HUES64 (cell line): ENCODE data around the gene LCORL.
"Not testable (repeated sequence)": the region's sequence is repeated elsewhere in the genome, so short reads cannot be mapped to it uniquely, and the experiment has no call there.

Experiments
- H3K27ac ChIP-seq: 2 replicates; pipeline ENCODE4 v1.7.0; 2013; ENCODE audit warnings: low read depth, low read length, inconsistent platforms
- H3K27me3 ChIP-seq: 2 replicates; pipeline ENCODE4 v1.6.1; 2013; ENCODE audit warnings: mild to moderate bottlenecking, low read length; ENCODE audit not compliant: insufficient read depth
- H3K36me3 ChIP-seq: 2 replicates; pipeline ENCODE4 v1.6.1; 2013; ENCODE audit warnings: mild to moderate bottlenecking, low read length; ENCODE audit not compliant: insufficient read depth
- H3K4me1 ChIP-seq: 2 replicates; pipeline ENCODE4 v1.6.1; 2013; ENCODE audit warnings: mild to moderate bottlenecking, low read length, moderate library complexity; ENCODE audit not compliant: insufficient read depth
- H3K4me3 ChIP-seq: 2 replicates; pipeline ENCODE4 v1.5.1; 2013; ENCODE audit warnings: mild to moderate bottlenecking, low read length, moderate library complexity
- H3K9ac ChIP-seq: 2 replicates; pipeline ENCODE4 v1.6.1; 2013; ENCODE audit warnings: mild to moderate bottlenecking, low read depth, low read length
- H3K9me3 ChIP-seq: 2 replicates; pipeline ENCODE4 v1.6.1; 2013; ENCODE audit warnings: low read depth, low read length; ENCODE audit not compliant: insufficient read depth
- WGBS: fragments of 150-250, 120-280 bp; methylation state at CpG from one replicate; pipeline ENCODE4 v1.1.7; 2013; ENCODE audit warnings: missing lambda C conversion rate; 5-methylcytosine and 5-hydroxymethylcytosine counted together

The LCORL gene

DNA sequence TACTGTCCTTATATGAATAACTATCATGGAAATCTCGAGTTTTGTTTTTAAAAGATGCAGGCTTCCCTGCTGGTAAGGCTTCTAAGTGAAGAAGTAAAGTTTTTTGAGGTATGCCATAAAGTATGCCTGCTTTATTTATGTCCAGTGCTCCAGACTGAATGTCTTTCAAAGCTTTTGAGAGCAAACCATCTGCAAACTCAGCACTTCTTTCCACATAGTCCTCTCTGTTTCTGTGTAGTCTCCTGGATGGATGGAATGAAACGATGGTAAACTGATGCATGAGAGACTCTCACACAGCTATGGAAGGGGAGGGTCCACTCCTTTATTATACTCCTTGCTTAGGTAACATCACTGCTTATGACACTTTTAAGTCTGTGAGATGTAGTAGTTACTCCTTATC lies 137.0 kb downstream of the LCORL start:
- H3K9ac ChIP-seq: no peak overlapping the region
- 93% methylated on average over 1 of the region's 2 CpGs for WGBS
- no peaks in the 10 kb centered on the region for H3K27me3 ChIP-seq
- H3K36me3 ChIP-seq: no peaks in the 10 kb centered on the region
- no peak overlapping the region for H3K4me3 ChIP-seq
- H3K9me3 ChIP-seq: no peaks in the 10 kb centered on the region
- H3K27ac ChIP-seq: no peak overlapping the region
- peaks cover 7% of the 10 kb centered on the region for H3K4me1 ChIP-seq

DNA sequence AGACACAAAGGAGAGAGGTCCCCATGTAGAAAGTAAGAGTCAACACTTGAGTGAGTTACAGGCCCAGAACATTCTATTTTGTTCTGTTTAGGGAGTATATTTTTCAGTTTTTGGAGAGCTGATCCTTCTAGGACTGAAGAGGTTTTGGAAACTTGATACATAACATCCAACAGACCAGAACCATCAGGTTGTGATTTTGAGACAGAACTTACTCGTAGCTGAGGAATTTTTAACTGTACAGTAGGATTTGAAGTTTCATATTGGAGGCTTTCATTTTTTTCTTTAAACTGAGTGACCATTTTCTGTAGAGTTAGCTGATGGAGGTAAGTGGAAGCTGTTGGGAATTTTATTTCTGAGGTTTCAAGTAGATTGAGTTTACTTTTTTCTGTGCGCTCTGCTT lies 137.5 kb downstream of the LCORL start:
- H3K4me1 ChIP-seq: peaks cover 3% of the 10 kb centered on the region; the same call in 1 of the 2 replicates
- H3K36me3 ChIP-seq: no peaks in the 10 kb centered on the region
- no peak overlapping the region for H3K9ac ChIP-seq
- H3K27ac ChIP-seq: no peak overlapping the region
- H3K27me3 ChIP-seq: no peaks in the 10 kb centered on the region
- no peaks in the 10 kb centered on the region for H3K9me3 ChIP-seq
- 94% methylated on average over 2 of the region's 2 CpGs for WGBS
- no peak overlapping the region for H3K4me3 ChIP-seq

DNA sequence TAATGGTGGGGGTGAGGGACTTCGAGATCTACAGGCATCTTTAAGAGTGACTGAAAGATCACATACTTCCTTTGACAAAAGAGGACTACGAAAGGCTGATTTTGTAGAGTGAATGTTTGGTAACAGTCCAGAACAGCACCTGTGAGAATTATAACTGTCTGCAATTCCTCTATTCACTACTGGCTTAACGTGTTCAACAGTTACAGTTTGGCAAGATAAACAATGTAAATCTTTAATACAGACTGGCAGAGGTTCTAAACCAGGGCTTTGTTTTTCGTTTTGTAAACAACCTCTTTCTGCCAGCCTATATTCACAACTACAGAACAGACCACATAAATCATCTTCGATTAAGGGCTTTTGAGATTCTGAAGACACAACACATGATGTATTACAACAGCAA lies 143.9 kb downstream of the LCORL start:
- Histone ChIP-seq H3K9ac (no peak overlapping the region), H3K27me3 (no peaks in the 10 kb centered on the region), H3K4me1 (no peaks in the 10 kb centered on the region; the same call in 1 of the 2 replicates), H3K4me3 (no peak overlapping the region), H3K9me3 (no peaks in the 10 kb centered on the region), H3K27ac (no peak overlapping the region), H3K36me3 (no peaks in the 10 kb centered on the region)
- 87% methylated on average over 5 of the region's 5 CpGs for WGBS

DNA sequence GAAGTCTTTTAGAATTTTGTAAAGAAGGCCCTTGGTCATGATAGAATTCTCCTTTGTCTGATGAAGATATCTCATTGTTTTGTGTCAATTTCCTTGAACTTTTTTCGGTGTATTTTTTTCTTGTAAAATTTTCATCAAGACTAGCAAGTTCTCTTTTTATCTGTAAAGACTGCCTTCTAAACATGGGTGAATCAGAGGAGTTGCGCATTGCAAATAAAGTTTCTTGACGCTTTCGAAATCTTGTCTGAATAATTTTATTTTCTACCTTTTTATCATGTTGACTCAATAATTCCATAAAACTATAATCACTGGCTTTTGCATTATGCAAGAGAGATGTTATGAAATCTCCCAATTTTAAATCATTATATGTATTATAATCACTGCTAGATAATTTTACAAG lies 144.6 kb downstream of the LCORL start:
- Histone ChIP-seq H3K9ac (no peak overlapping the region), H3K4me3 (no peak overlapping the region), H3K4me1 (no peaks in the 10 kb centered on the region; the same call in 1 of the 2 replicates), H3K27ac (no peak overlapping the region), H3K9me3 (no peaks in the 10 kb centered on the region), H3K27me3 (no peaks in the 10 kb centered on the region), H3K36me3 (no peaks in the 10 kb centered on the region)
- 98% methylated on average over 4 of the region's 4 CpGs for WGBS

DNA sequence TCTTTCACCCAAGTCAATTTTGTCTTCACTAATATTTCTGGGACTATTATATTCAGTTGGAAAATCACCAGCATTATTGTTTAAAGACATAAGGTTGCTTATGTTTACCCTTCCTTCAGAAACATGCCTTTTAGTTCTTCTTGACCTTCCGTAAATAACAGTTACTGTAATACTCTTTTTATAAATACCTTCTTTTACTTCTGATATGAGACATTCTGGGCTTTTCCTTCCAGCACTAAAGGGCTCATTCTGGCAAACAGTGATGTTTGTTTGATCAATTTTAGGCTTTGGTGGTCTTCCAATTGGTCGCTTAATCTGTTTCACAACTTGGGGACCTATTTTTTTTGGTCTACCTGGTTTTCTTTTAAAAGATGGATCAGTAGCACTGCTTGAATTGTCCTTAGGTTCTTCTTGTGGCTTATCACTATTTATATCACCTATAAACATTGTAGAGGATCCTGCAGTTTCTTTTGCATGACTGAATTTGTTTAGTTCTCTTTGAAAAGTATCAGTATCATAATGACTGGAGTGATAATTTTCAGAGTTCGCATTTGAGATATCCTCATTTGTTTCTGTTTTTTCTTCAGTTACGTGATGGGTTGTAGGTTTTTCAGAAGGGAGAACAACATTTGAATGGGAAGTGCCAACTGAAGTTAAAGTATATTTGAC lies 146.0 kb downstream of the LCORL start:
- WGBS: 96% methylated on average over 4 of the region's 4 CpGs
- Histone ChIP-seq H3K27ac (no peak overlapping the region), H3K36me3 (no peaks in the 10 kb centered on the region)

DNA sequence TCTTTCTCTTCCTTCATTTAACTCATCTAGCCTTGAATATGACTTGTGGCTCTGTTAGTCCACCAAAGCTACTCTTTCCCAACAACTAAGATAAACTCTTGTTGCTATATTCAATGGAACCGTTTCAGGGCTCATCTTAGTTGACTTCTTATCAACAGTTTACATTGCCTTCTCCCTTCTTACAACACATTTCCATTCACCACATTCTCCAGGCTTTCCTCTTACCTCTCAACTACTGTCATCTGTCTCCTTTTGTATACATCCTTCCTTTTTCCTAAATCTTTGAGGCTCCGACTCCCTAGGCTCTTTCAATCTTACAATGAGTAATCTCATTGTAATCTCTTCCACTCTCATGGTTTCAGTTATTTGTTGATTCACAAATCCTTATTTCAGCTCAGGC lies 152.2 kb downstream of the LCORL start:
- Histone ChIP-seq H3K27ac (no peak overlapping the region), H3K4me1 (no peaks in the 10 kb centered on the region), H3K27me3 (no peaks in the 10 kb centered on the region), H3K9me3 (no peaks in the 10 kb centered on the region), H3K4me3 (no peak overlapping the region), H3K9ac (no peak overlapping the region), H3K36me3 (no peaks in the 10 kb centered on the region)
- WGBS: 91% methylated on average over 2 of the region's 2 CpGs

More for the DNA sequence above, 146.0 kb downstream of the LCORL start:
- no peaks in the 10 kb centered on the region for H3K27me3 ChIP-seq
- H3K4me1 ChIP-seq: no peaks in the 10 kb centered on the region; the same call in 1 of the 2 replicates
- no peak overlapping the region for H3K9ac ChIP-seq
- no peaks in the 10 kb centered on the region for H3K9me3 ChIP-seq
- H3K4me3 ChIP-seq: no peak overlapping the region

DNA sequence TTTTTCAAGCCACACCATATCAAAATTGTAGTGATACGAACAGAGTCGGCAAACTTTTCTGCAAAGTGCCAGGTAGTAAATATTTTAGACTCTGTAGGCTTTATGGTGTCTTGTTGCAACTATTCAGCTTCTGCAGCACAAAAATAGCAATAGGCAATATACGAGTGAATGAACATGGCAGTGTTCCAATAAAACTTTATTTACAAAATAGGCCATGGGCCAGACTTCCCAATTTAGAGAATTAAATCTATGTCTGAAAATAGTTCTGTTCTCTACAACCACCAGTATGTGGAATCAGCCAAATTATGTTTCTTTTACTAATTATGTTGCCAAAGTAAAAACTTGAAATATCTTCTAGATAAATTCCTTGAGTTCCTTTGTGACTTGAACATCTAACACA lies 154.3 kb downstream of the LCORL start:
- H3K4me1 ChIP-seq: no peaks in the 10 kb centered on the region
- H3K27ac ChIP-seq: no peak overlapping the region
- H3K4me3 ChIP-seq: no peak overlapping the region
- no peaks in the 10 kb centered on the region; the same call in 1 of the 2 replicates for H3K36me3 ChIP-seq
- H3K27me3 ChIP-seq: no peaks in the 10 kb centered on the region
- H3K9me3 ChIP-seq: peaks cover 11% of the 10 kb centered on the region
- H3K9ac ChIP-seq: no peak overlapping the region
- 86% methylated on average over 3 of the region's 3 CpGs for WGBS

DNA sequence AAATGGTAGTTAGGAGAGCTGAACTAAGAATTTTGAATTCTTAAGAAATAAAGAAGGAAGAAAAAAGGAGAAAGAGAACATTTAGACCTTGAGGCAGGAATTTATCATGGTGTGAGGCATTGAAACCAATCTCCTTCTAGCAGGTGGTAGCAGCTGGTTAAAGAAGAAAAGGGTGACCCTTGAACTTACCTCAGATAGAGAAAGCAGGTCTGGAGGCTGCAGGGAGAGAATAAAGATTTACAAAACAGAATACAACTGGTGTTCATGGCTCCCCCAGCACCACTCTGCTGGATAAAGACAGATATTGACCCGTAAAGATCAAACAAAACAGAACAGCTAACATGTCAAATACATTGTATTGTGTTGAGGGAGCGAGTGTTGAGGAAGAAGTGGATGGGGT lies 154.7 kb downstream of the LCORL start:
- no peak overlapping the region for H3K27ac ChIP-seq
- H3K9me3 ChIP-seq: peaks cover 15% of the 10 kb centered on the region
- H3K27me3 ChIP-seq: no peaks in the 10 kb centered on the region
- no peak overlapping the region for H3K4me3 ChIP-seq
- WGBS: no CpG with 5 or more reads among the region's 2 CpGs
- H3K36me3 ChIP-seq: no peaks in the 10 kb centered on the region; the same call in 1 of the 2 replicates
- H3K4me1 ChIP-seq: no peaks in the 10 kb centered on the region
- no peak overlapping the region for H3K9ac ChIP-seq

DNA sequence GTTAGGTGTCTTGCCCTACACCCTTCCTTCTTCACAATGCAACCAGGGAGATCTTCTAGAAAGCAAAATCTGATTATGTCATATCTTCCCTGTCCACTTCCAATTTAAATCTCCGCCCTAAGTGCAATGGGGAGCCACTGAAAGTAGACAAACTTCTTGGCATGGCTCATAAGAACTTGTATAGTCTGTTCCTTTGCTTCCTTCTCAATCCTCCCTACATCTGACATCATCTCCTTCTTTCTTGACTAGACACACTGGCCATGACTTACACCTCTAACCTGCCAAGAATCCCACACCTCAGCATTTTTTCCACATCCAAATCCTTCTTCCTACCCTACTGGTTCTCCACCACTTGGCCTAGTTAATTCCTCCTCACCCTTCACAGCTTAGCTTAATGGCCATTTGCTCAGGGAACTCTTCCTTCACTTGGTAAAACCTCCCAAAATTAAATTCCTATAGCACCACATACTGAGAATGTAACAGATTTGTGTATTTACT lies 155.6 kb downstream of the LCORL start:
- H3K9ac ChIP-seq: no peak overlapping the region
- H3K27ac ChIP-seq: no peak overlapping the region
- H3K36me3 ChIP-seq: no peaks in the 10 kb centered on the region; the same call in 1 of the 2 replicates
- H3K4me1 ChIP-seq: no peaks in the 10 kb centered on the region
- H3K9me3 ChIP-seq: peaks cover 20% of the 10 kb centered on the region
- no peak overlapping the region for H3K4me3 ChIP-seq
- H3K27me3 ChIP-seq: no peaks in the 10 kb centered on the region
- WGBS: 96% methylated on average over 1 of the region's 1 CpG

DNA sequence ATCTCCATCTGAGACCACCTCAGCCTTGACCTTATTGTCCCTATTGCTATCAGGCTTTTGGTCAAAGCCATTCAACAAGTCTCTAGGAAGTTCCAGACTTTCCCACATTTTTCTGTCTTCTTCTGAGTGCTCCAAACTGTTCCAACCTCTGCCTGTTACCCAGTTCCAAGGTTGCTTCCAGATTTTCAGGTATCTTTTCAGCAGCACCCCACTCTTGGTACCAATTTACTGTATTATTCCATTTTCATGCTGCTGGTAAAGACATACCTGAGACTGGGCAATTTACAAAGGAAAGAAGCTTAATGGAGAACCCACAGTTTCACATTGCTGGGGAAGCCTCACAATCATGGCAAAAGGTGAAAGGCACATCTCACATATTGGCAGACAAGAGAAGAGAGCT lies 159.6 kb downstream of the LCORL start:
- not testable (repeated sequence) for H3K4me1 ChIP-seq, H3K27me3 ChIP-seq, H3K4me3 ChIP-seq, H3K36me3 ChIP-seq, H3K27ac ChIP-seq, H3K9ac ChIP-seq
- H3K9me3 ChIP-seq: peaks cover 20% of the 10 kb centered on the region

DNA sequence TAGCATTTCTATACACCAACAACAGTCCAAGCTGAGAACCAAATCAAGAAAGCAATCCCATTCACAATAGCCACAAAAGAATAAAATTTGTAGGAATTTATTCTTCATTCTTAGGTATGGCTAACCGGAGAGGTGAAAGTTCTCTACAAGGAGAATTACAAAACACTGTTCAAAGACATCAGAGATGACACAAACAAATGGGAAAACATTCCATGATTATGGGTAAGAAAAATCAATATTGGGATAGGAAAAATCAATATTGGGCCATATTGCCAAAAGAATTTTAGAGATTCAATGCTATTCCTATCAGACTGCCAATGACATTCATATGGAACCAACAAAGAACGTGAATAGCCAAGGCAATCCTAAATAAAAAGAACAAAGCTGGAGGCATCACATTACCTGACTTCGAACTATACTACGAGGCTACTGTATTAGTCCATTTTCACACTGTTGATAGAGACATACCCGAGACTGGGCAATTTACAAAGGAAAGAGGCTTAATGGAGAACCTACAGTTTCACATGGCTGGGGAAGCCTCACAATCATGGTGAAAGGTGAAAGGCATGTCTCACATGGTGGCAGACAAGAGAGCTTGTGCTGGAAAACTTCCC lies 161.7 kb downstream of the LCORL start:
- WGBS: 97% methylated on average over 4 of the region's 5 CpGs
- Histone ChIP-seq H3K9ac (no peak overlapping the region), H3K27ac (no peak overlapping the region)

More for the DNA sequence above, 161.7 kb downstream of the LCORL start:
- H3K4me3 ChIP-seq: no peak overlapping the region
- no peaks in the 10 kb centered on the region for H3K4me1 ChIP-seq
- H3K27me3 ChIP-seq: no peaks in the 10 kb centered on the region
- no peaks in the 10 kb centered on the region; the same call in 1 of the 2 replicates for H3K36me3 ChIP-seq
- H3K9me3 ChIP-seq: peaks cover 20% of the 10 kb centered on the region
